Activated CD4-positive, alpha-beta T cell treated with anti-CD3 and anti-CD28 coated beads, Interleukin-10, Interleukin-2, amounts not matched to agents 100 ng/mL and 50 ng/mL, durations not matched to agents 16 hours and 8 hours (primary cell): ENCODE data around the gene EFCAB12.
A peak's percentile ranks its signal among the peaks of the same experiment; 100 is the strongest.

Experiments used
- DNase-seq: peaks from one replicate; pipeline ENCODE4 v3.0.0-alpha.2; 2020

The EFCAB12 gene

DNA sequence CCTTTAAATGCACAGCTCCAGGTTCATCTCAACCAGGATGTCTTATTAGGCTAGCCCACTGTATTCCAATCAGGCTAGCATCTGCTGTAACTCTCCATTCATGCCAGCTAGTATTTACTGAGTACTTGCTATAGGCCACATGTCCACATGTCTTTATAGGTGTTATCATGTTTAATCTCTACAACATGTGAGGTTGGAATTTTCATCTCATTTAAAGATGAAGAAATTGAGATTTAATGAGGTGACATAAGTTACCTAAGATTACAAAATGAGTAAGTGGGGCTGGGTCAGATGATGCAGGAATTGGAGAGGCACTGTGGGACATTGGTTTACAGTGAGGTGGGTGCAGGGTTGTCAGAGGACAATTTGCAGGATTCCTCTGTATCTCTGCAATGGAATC, 14.5 kb upstream of the EFCAB12 start:
- DNase-seq, result no peak

DNA sequence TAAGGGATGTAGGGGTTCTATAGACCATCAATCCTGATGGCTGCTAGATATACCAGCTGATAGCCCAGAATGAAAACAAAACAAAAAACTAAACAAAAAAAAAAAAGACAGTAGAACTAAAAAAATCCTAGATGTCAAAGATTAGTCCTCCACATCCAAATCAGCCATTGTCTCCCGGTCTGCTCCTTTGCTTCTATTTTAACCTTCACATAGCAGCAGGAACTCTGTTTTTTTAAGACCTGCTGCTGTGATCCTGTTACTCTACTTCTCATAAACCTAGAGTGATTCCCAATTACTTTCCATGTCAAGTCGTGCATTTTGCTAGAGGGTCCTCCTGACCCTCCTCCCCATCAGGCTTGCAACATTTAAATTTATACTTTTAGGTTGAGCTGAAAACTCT, 14.1 kb upstream of the EFCAB12 start:
- DNase-seq, result no peak

DNA sequence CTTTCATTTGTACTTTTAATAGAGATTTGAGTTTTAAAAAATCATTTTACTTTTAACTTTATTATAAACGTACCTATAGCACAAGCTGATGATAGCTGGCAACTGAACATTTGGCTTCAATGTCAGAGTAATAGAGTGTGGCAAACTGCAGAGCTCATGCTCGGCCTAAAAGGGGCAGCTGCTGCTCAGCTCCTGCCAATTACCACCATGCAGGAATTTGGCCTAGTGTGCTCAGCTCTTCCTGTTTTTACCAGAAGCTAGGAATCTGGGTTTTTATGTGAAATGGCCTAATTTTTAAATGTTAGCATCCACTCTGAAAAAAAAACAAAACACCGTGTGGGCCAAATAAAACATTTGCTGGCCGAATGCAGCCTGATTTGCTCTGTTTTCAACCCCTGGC, 13.3 kb upstream of the EFCAB12 start:
- DNase-seq, result no peak

DNA sequence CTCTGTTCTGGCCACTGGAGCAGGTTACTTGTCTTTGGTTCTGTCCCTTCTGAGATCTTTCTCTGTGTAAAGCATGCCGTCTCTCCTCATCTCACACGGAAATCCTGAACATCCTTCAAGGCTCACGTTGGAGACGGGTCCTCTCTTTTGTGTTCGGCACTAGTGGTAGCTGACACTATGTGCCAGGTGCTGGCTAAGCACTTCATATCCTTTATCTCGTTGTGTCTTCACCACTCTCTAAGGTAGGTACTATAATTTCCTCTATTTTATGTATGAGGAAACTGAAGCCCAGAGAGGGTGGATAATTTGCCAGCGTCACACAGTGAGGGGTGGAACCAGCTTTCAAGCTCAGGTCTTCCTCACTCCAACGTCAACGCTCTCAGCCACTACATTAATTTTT, 12.8 kb upstream of the EFCAB12 start:
- DNase-seq, result peak; percentile 34

DNA sequence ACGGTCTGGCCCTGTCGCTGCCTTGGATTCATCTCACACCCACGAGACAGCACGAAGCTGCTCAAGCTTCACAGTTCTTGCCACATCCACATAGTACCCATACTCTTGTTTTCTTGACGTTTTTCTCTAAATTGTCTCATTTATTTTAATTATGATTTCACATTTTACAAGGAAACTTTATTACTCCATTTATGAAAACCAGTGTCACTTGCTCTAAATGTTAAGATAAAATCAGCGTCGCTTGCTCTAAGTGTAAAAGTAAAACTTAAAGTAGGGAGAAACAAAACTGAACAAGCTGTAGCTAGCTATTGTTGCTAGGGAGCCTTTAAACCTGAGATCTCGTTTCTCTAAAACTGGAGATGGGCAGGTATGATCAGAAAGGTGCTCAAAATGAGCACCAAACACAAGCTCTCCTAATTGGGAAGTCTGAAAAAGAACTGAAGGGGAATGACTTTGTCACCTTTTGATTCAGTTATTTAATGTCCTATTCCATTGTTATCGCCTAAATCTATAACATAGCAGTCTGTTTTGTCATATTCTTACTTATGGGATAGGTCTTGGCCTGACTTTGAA, 12.3 kb upstream of the EFCAB12 start:
- DNase-seq, result no peak

DNA sequence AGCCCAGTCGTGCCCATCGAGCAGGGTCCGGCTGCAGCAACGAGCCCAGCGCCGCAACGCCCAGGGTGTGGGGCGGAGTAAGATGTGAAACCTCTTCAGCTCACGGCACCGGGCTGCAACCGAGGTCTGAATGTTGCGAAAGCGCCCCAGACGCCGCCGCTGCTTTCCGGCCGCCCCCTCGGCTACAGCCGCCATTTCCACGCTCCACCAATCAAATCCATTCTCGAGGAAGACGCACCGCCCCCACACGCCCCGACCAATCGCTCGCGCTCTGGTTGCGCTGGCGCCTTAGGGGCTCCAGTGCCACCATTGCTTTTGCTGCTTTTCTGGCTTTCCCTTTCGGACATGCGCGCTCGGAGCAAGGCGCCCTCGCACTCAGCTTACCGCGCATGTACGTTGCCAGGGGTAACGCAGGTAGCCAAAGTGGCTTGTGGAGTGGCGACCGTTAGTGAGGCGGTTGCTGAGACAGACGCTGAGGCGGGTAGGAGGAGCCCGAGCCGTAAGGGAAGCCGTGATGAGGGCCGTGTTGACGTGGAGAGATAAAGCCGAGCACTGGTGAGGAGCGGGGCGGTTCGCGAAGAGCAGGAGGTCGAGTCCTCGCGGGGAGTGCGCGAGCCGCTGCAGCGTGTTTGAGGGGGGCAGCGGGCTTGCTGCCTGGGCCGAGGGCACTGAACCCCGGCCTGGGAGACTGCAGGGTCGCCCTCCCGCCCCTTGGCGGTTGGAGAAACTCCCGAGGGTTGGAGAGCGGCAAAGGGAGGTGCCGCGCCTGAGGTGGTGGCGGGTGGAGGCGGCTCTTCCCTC, 11.6 kb upstream of the EFCAB12 start, which contains the start of the genes IFT122 and MBD4:
Gene IFT122 (plus strand): TSS at position 408 of the 801 bp plus-strand sequence. CDS start 107 bp downstream, at position 515.
Gene MBD4 (minus strand): TSS at position 132 of the 801 bp plus-strand sequence. CDS start 115 bp downstream, at position 17.
- peak; percentile 100 for DNase-seq

DNA sequence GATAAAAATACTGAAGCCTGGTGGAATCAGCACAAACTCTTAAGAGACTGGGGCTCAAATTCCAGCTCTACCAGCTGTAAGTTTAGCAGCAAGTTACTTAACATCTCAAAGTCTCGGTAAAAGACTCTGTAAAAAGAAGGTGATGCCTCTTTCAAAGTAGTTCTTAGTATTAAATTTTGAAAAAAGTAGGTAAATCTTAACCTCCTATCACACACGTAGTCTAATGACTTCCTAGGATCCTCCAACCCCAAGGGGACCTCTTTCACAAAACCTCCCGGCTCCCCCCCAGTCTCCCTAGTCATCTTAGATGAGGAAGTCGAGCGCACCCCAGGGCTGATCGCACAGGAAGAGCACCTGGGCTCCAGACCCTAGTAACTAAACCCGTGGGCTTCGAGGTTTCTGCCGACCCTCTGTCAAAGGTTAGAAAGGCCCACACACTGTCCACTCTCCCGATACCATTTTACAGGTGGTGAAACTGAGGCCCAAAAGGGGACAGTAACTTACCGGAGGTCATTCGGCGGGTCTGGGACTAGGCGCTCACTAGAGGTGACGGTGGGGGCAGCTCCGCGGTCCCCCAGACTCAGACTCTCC, 10.9 kb upstream of the EFCAB12 start:
- peak; percentile 57 for DNase-seq

DNA sequence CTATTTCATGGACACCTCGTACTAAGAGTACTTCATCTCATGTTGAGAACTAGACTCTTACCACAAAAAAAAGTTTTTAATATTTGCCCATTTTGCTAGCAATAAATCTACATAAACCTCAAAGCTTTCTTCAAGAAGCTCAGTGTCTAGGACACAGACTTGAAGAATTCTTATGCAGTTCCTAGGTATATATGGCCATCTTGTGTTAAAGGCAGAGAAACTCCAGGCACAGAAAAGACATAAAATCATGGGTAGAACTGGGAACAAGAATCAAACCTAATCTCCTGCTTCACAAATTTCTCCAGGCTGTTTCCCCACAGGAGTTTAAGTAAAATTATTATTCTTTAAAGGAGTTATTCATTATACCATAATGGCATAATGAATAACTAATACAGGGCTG, 6.9 kb upstream of the EFCAB12 start:
- no peak for DNase-seq

DNA sequence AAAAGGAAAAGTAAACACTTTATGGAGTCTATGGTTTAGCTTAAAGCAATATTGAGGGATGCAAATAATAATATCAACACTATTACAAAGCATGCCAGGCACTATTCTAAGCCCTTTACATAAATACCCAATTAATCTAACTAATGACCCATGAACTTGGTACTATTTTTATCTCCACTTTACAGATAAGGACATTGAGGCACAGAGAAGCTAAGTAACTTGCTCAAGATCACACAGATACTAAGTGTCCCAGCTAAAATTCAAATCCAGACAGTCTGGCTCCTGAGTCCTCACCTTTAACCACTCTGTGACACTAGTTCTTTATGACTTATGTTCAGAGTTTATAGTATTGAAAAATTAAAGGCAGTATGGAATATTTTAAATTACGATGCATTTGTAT, 5.7 kb upstream of the EFCAB12 start:
- DNase-seq, result no peak

DNA sequence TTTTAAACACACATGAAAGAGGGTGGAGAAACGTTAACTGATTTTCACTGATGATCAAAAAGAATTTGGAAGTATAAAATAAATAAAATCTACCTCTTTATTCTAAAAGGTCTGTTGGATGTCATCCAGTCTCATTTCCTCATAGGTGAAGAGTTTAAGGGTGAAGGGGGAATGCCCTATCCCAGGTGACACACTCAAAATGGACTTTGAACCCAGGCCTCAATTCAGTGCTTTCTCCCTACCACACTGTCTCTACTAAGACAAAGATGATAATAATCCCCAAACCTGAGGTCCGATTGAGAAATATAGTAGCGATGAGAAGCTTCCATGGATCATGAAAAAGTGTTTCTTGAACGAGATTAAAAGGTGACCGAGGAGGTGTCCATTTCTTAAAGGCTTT, 5.1 kb upstream of the EFCAB12 start:
- no peak for DNase-seq

DNA sequence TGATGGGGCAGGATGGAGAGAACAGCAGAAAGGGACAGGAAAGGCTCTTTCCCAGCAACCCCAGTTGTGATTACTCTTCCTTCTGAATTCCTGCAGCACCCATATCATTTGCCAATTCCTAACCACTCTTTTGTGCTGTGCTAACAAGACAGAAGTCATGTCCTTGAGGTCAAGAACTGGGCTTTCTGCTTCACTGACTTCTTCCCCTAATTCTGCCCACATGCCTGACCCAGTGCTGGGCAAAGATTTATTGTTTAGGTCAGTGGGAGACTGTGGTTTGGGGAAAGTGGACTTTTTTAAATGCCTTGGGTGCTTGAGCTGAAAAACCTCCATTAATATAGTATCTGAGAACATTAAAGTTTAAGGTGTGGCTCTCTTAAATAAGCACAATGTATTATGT, 4.2 kb upstream of the EFCAB12 start:
- no peak for DNase-seq

DNA sequence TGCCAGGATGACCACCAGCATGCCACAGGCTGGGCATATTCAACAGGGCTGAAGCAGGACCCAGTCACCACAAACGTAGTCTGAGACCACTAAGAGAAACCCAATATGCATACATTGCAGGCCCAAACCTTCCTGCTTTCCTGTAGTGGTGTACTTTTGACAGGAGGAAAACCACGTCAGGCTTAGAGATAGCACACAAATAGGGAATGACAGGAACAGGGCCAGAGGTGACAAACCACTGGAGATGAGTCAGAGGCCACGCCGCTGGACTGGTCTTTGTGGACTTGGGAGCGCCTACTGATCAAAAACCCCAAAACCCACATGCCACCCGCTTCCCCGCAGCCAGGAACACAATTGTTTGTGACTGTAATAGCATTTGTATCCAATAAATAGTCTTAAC, 3.6 kb upstream of the EFCAB12 start:
- DNase-seq, result peak; percentile 49

DNA sequence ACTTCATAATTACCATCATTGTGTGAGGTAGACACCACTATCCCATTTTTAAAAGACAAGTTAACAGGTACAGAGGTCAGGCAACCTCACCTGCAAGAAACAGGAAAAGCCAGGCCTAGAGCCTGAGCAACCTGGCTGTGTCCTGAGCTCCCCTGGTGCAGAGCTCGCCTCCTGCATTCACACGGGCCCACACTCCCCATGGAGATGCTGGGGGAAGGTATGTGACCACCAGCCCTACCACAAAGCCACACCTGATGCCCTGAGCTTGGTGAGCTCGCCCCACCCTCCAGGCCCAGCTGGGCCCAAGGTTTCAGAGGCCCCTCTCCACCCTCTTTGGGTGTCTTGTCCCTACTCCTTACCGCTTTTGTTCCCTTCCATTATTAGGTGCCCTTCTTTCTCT, 1.2 kb upstream of the EFCAB12 start:
- no peak for DNase-seq

DNA sequence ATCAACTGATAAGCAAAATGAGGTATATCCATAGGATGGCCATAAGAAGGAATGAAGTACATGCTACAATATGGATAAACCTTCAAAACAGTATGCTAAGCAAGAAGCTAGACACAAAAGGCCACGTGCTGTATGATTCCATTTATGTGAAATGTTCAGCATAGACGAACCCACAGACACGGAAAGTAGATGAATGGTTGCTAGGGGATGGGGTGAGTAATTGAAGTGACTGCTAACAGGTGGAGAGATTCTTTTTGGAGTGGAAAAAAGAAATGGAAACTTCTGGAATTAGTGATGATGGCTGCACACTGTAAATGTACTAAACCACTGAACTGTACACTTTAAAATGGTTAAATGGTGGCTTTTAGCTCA, 630 bp upstream of the EFCAB12 start:
- DNase-seq, result no peak

DNA sequence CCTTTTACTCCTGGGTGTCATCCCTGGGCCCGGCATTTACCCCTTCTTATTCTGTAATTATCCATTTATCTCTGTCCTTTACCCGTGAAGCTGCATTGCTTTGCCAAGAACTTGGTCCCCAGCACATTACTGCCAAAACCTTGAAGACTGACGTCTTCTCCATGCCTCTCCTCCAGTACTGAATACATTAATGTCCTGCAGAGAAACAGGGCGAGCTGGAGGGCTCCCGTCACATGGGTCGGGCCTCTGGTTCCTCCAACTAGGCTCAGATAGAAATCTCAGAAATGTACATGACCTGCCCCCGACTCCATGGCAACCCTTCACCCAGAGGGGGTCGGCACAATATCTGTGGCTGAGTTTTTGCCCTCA, 445 bp downstream of the EFCAB12 start:
- no peak for DNase-seq

DNA sequence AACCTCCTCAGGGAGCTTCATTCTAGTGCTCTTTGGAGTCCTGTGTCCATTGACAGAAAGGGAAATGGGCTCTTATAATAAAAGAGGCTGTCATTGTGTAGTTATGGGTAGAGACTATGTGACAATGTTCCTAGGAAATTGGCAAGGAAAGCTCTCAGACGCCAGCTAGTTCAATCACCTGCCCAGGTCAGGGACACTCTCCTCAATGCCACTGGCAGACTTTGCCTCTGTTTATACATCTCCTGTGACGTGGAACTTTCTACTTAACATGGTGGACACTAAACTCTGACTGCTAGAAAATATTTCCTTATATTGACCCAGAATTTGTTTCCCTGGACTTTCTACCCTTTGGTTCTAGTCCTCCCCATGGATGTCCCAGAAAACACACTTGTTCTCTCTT, 2.8 kb downstream of the EFCAB12 start:
- DNase-seq, result no peak

DNA sequence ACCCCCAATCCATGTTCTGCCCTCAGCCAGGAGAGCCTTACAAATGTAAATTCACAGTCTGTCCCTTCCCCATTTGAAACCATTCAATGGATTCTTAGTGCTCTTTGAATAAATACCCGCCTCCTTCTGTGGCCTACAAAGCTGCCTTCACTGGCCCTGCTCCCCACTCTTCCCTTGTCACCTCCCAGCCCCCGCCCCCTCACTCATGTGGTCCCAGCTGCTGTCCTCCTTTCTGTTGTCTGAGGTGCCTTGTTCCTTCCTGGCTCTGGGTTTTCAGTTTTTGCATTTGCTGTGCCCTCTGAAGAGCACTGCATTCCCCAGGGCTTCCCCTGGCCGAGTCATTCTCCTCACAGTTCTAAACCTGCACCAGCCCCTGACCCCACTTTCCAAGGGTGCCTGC, 3.2 kb downstream of the EFCAB12 start:
- DNase-seq, result no peak

DNA sequence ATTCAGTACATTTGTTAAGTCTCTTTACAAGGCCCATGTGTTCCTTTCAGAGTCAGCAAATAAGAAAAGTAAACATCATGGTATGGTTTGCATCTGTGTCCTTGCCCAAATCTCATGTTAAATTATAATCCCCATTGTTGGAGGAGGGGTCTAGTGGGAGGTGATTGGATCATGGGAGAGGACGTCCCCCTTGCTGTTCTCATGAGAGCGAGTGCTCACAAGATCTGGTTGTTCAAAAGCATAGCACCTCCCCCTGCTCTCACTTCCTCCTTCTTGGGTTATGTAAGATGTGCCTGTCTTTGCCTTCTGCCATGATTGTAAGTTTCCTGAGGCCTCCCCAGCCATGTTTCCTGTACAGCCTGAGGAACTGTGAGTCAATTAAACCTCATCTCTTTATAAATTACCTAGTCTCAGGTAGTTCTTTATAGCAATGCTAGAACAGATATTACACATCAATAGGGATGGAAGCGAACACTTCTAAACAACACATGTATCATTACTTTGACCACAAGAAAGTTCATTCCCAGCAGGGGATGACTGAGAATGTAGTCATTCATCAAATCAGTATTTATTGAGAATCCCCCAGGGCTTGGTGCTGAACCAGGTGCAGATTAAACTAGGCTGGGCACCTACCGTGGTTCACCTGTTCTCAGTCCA, 4.1 kb downstream of the EFCAB12 start:
- DNase-seq, result no peak

DNA sequence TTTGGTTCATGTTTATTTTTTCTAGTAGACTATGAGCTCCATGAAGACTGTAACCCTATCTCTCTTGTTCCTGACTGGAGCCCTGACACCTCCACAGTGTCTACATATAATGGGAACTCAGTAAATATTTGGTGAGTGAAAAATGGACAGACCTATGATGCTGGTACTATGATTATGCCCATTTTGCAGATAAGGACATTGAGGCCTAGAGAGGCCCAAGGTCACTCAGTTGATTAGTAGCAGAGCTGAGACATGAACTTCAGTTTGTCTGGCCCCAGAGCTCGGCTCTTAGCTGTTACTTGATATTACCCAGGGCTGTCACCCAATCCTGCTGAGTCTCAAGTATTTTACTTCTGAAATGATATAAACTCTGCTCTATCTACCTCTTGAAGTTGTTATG, 5.5 kb downstream of the EFCAB12 start:
- DNase-seq, result no peak

DNA sequence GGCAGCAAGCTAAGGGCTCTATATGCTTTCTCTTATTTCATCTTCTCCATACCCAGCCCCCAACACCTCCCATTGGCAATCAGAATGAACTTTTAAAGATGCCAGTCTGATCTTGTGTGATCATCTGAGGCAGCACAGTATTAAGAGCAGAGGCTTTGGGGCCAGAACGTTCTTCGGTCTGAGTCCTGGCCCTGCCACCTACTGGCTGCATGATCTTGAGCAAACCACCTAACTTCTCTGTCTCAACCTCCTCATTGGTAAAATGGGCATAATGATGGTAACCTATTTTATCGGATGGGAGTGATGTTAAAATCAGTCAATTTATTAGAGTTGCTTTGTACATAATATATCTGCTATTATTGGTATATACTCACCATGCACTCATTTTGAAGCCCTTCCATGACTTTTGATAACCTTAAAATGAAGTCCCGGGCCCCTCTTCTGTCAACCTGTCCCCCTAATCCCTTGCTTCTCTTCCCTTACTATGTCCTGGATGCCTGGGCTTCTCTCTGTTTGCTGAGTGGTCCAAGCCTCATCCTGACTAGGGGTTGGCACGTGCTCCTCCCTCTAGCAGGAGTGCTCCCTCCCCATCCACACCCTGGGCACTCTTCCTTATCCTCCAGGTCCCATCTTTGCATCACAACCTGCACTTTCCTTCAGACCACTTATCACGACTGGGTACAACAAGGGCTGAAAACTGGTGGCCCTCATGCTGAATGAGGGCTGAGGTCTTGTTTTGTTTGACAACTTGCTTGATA, 6.3 kb downstream of the EFCAB12 start:
- DNase-seq, result no peak

DNA sequence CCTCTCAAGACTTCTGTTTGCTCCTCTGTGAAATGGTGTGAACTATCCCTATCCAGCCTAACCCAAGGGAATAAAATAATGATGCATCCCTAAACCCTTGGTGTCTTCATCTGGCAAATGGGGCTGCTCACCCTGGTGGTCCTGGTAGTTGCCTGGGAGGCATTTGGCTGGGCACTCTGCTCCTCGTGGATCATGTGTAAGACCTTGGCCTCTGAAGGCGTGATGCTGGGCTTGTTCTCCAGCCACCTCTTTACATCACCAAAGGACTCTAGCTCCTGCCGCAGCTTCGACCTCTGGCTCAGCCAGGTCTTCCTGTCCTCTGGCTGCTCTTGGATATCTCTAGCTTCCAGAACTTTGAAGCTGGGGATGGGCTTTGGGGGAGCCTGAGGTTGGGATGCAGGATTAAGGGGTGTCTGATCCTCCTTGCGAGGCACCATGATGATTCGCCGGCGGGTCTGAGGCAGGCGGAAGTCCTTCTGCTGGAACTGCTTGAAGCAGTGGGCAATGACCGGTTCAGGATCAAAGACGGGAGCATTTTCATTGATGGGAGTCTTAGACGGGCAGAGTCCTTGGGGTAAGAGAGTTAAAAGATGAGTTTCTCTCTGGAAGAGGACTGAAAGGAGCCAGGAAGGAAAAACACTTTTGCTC, 7.1 kb downstream of the EFCAB12 start:
- no peak for DNase-seq

DNA sequence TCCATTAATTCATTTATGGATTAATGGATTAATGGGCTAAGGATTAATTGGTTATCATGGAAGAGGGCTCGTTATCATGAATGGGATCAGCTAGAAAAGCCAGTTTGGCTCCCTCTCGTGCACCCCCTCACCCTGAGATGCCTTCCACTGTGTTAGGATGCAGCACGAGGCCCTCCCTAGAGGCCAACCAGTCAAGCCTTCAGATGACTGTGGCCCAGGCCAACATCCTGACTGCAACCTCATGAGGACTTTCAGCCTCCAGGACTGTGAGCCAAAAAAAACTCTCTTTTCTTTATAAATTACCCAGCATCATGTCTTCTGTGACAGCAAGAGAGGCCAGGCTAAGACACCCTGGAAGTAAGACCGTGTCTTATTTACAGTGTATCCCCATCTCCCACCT, 9.0 kb downstream of the EFCAB12 start:
- DNase-seq, result no peak
